Activated naive CD8-positive, alpha-beta T cell treated with anti-CD3 and anti-CD28 coated beads, Interleukin-2, amount 10 ng/mL, durations not matched to agents 7 days and 5 days (primary cell): Measurements from ENCODE around the gene XPO6. TPM values are rescaled to one million over a fixed set of nuclear protein-coding genes. Genes with fewer than 3 reads are reported as not detected.

Experiments
- ATAC-seq: fragments of 150-1000 bp; cut with Tn5 transposase; one replicate; pipeline ENCODE4 v1.10.0; 2021; ENCODE audit warnings: low read depth, moderate library complexity
- POLR2A ChIA-PET: fragments of 350-600 bp; sonication (Branson Sonifier 250); formaldehyde crosslinking; loops from one replicate; lab custom pipeline; 2021; ENCODE audit warnings: antibody characterized with exemption; lab: Charles Lee
- DNase-seq: peaks from one replicate; pipeline ENCODE4 v3.0.0; 2021
- H3K27ac Mint-ChIP-seq: one replicate; pipeline ENCODE4 v1.8.0; 2022; ENCODE audit warnings: mild to moderate bottlenecking, mixed read lengths
- H3K27me3 Mint-ChIP-seq: one replicate; pipeline ENCODE4 v1.8.0; 2022; ENCODE audit warnings: mild to moderate bottlenecking, moderate library complexity, mixed read lengths
- H3K36me3 Mint-ChIP-seq: one replicate; pipeline ENCODE4 v1.8.0; 2021; ENCODE audit warnings: mild to moderate bottlenecking, mixed read lengths
- H3K4me1 Mint-ChIP-seq: one replicate; pipeline ENCODE4 v1.8.0; 2021; ENCODE audit warnings: mixed read lengths
- H3K4me3 Mint-ChIP-seq: one replicate; pipeline ENCODE4 v1.8.0; 2022; ENCODE audit warnings: mild to moderate bottlenecking, moderate library complexity, mixed read lengths
- H3K9me3 Mint-ChIP-seq: one replicate; pipeline ENCODE4 v1.8.0; 2021; ENCODE audit warnings: mixed read lengths
- total RNA-seq, 2 experiments: library from RNA; stranded (reverse); gene quantifications; one replicate each; pipeline ENCODE4 v1.2.3, GENCODE V29; 2021

Gene XPO6
- total RNA-seq, 2 experiments from 2014 or later, result 261 to 280 TPM

GRCh38 chr16:28084209-28084608 is 127.6 kb downstream of the XPO6 start:
- POLR2A ChIA-PET, result no interaction called here
- Mint-ChIP-seq H3K27ac (no peak overlapping the region), H3K36me3 (no peaks in the 10 kb centered on the region), H3K9me3 (no peaks in the 10 kb centered on the region), H3K27me3 (no peaks in the 10 kb centered on the region), H3K4me1 (peaks cover 4% of the 10 kb centered on the region), H3K4me3 (no peak overlapping the region)
- DNase-seq (no peak), ATAC-seq (no peak)

- Mint-ChIP-seq H3K4me3 (no peak overlapping the region), H3K9me3 (no peaks in the 10 kb centered on the region), H3K4me1 (peaks cover 4% of the 10 kb centered on the region), H3K27ac (no peak overlapping the region), H3K36me3 (no peaks in the 10 kb centered on the region), H3K27me3 (no peaks in the 10 kb centered on the region)
- POLR2A ChIA-PET, result interaction anchor here (0.7 kb wide), 1 partner anchor 152 kb away, joined by 3 read pairs; no protein-coding TSS in a partner anchor
- DNase-seq (no peak), ATAC-seq (no peak)
Measured at GRCh38 chr16:28082624-28083023, 129.1 kb downstream of the XPO6 start.

GRCh38 chr16:28081391-28081968 is 130.3 kb downstream of the XPO6 start:
- DNase-seq, result no peak
- no peaks in the 10 kb centered on the region for H3K36me3 Mint-ChIP-seq
- H3K4me3 Mint-ChIP-seq, result no peak overlapping the region
- ATAC-seq, result no peak
- H3K27ac Mint-ChIP-seq, result no peak overlapping the region
- H3K9me3 Mint-ChIP-seq, result no peaks in the 10 kb centered on the region
- POLR2A ChIA-PET, result no interaction called here
- H3K27me3 Mint-ChIP-seq, result no peaks in the 10 kb centered on the region
- peaks cover 4% of the 10 kb centered on the region for H3K4me1 Mint-ChIP-seq

- POLR2A ChIA-PET, result no interaction called here
- Mint-ChIP-seq H3K36me3 (no peaks in the 10 kb centered on the region), H3K27ac (no peak overlapping the region), H3K27me3 (no peaks in the 10 kb centered on the region), H3K4me1 (peaks cover 4% of the 10 kb centered on the region), H3K4me3 (no peak overlapping the region), H3K9me3 (no peaks in the 10 kb centered on the region)
- no peak for DNase-seq
- no peak for ATAC-seq
Measured at GRCh38 chr16:28078261-28078660, 133.5 kb downstream of the XPO6 start.

GRCh38 chr16:28073836-28074235 is 137.9 kb downstream of the XPO6 start:
- no peak overlapping the region for H3K4me3 Mint-ChIP-seq
- DNase-seq, result no peak
- no peak overlapping the region for H3K27ac Mint-ChIP-seq
- POLR2A ChIA-PET, result no interaction called here
- H3K4me1 Mint-ChIP-seq, result no peaks in the 10 kb centered on the region
- no peaks in the 10 kb centered on the region for H3K36me3 Mint-ChIP-seq
- no peaks in the 10 kb centered on the region for H3K9me3 Mint-ChIP-seq
- no peak for ATAC-seq
- H3K27me3 Mint-ChIP-seq, result peaks cover 1% of the 10 kb centered on the region

- peaks cover 8% of the 10 kb centered on the region for H3K27me3 Mint-ChIP-seq
- no peaks in the 10 kb centered on the region for H3K4me1 Mint-ChIP-seq
- DNase-seq, result no peak
- ATAC-seq, result no peak
- no peak overlapping the region for H3K4me3 Mint-ChIP-seq
- no peak overlapping the region for H3K27ac Mint-ChIP-seq
- H3K9me3 Mint-ChIP-seq, result no peaks in the 10 kb centered on the region
- POLR2A ChIA-PET, result no interaction called here
- no peaks in the 10 kb centered on the region for H3K36me3 Mint-ChIP-seq
Measured at GRCh38 chr16:28072087-28072486, 139.7 kb downstream of the XPO6 start.

GRCh38 chr16:28069971-28070794 is 141.6 kb downstream of the XPO6 start:
- Mint-ChIP-seq H3K9me3 (no peaks in the 10 kb centered on the region), H3K4me3 (no peak overlapping the region), H3K27me3 (peaks cover 15% of the 10 kb centered on the region), H3K36me3 (no peaks in the 10 kb centered on the region), H3K27ac (no peak overlapping the region), H3K4me1 (no peaks in the 10 kb centered on the region)
- ATAC-seq, result no peak
- POLR2A ChIA-PET, result interaction anchor here (1.0 kb wide), 1 partner anchor 98 kb away, joined by 6 read pairs; no protein-coding TSS in a partner anchor
- DNase-seq, result no peak

GRCh38 chr16:28068976-28069375 is 142.8 kb downstream of the XPO6 start:
- no peaks in the 10 kb centered on the region for H3K4me1 Mint-ChIP-seq

GRCh38 chr16:28067604-28068379 is 144.0 kb downstream of the XPO6 start:
- no peaks in the 10 kb centered on the region for H3K4me1 Mint-ChIP-seq
- no peak for DNase-seq
- POLR2A ChIA-PET, result no interaction called here
- no peak for ATAC-seq
- H3K27me3 Mint-ChIP-seq, result peaks cover 30% of the 10 kb centered on the region
- no peaks in the 10 kb centered on the region for H3K36me3 Mint-ChIP-seq
- no peaks in the 10 kb centered on the region for H3K9me3 Mint-ChIP-seq
- H3K4me3 Mint-ChIP-seq, result no peak overlapping the region
- no peak overlapping the region for H3K27ac Mint-ChIP-seq

More at GRCh38 chr16:28068976-28069375, 142.8 kb downstream of the XPO6 start:
- no peak overlapping the region for H3K27ac Mint-ChIP-seq
- no peak overlapping the region for H3K4me3 Mint-ChIP-seq
- no peak for DNase-seq
- POLR2A ChIA-PET, result no interaction called here
- ATAC-seq, result no peak
- peaks cover 27% of the 10 kb centered on the region for H3K27me3 Mint-ChIP-seq
- no peaks in the 10 kb centered on the region for H3K36me3 Mint-ChIP-seq
- no peaks in the 10 kb centered on the region for H3K9me3 Mint-ChIP-seq

- Mint-ChIP-seq H3K27ac (no peak overlapping the region), H3K27me3 (peaks cover 56% of the 10 kb centered on the region), H3K9me3 (no peaks in the 10 kb centered on the region), H3K4me3 (no peak overlapping the region), H3K4me1 (no peaks in the 10 kb centered on the region), H3K36me3 (no peaks in the 10 kb centered on the region)
- POLR2A ChIA-PET, result no interaction called here
- ATAC-seq (no peak), DNase-seq (no peak)
Measured at GRCh38 chr16:28064706-28065249, 147.0 kb downstream of the XPO6 start.

GRCh38 chr16:28064150-28064549 is 147.6 kb downstream of the XPO6 start:
- no peaks in the 10 kb centered on the region for H3K9me3 Mint-ChIP-seq
- POLR2A ChIA-PET, result no interaction called here
- no peaks in the 10 kb centered on the region for H3K4me1 Mint-ChIP-seq
- H3K27ac Mint-ChIP-seq, result no peak overlapping the region
- peaks cover 62% of the 10 kb centered on the region for H3K27me3 Mint-ChIP-seq
- H3K4me3 Mint-ChIP-seq, result no peak overlapping the region
- ATAC-seq (no peak), DNase-seq (no peak)
- H3K36me3 Mint-ChIP-seq, result no peaks in the 10 kb centered on the region

GRCh38 chr16:28063591-28064061 is 148.1 kb downstream of the XPO6 start, which contains the start of gene GSG1L:
GSG1L (minus strand) TSS chr16:28063714; CDS start chr16:28063424, 290 bp downstream.
- Mint-ChIP-seq H3K36me3 (no peaks in the 10 kb centered on the region), H3K9me3 (no peaks in the 10 kb centered on the region), H3K4me1 (no peaks in the 10 kb centered on the region), H3K27me3 (peaks cover 62% of the 10 kb centered on the region), H3K4me3 (peak within 1 kb of the TSS; percentile 32), H3K27ac (no peak within 1 kb of the TSS)
- ATAC-seq (peak; percentile 71), DNase-seq (peak; percentile 55)
- POLR2A ChIA-PET, result no interaction called here
